Skin epidermis (tissue), 12 donors: ENCODE measurements around the gene IQCE.
A peak's percentile ranks its signal among the peaks of the same experiment; 100 is the strongest.

Source experiments
- H3K27ac ChIP-seq, 21 experiments: fragments of 200-600 bp; sonication (generic) in 11 of 21; one replicate each; pipeline ENCODE4 v1.5.0; 2020; ENCODE audit warnings: mild to moderate bottlenecking in 3 of 21, inconsistent platforms in 2 of 21, moderate library complexity in 2 of 21
- H3K4me3 ChIP-seq, 7 experiments: fragments of 200-600 bp; sonication (generic) in 2 of 7; one replicate each; pipeline ENCODE4 v1.5.0; 2020; ENCODE audit warnings: inconsistent platforms in 2 of 7, mild to moderate bottlenecking in 2 of 7, moderate library complexity in 1 of 7

IQCE gene

DNA sequence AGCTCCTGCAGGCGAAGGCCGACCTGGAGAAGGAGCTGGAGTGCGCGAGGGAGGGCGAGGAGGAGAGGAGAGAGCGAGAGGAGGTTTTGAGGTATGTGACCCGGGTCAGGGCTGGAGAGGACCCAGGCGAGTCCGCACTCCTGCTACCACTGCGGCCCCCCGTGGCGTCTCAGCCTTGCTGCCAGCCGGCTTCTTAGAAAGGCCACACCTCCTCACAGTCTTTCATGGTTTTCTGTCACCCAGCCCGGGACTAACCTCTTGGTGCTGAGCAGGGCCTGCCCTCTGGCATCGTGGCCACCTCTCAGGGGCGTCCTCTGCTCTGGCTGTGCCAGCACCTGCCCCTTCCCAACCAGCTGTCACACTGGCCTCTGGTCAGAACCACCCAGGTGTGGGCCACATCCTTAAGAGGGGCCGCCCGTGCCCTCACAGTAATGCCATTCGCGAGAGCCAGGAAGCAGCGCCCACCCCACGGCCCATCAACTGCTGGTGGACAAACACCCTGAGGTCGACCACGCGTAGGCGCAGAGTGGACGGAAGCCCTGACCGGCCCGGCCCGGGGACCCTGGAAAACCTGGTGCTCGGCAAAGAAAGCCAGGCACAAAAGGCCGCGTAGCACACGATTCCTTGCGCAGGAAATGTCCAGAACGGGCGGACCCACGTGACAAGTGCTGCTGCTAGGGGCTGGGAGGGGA is 34.4 kb downstream of the IQCE start:
- no peak overlapping the region for H3K27ac ChIP-seq
- no peak overlapping the region for H3K4me3 ChIP-seq

DNA sequence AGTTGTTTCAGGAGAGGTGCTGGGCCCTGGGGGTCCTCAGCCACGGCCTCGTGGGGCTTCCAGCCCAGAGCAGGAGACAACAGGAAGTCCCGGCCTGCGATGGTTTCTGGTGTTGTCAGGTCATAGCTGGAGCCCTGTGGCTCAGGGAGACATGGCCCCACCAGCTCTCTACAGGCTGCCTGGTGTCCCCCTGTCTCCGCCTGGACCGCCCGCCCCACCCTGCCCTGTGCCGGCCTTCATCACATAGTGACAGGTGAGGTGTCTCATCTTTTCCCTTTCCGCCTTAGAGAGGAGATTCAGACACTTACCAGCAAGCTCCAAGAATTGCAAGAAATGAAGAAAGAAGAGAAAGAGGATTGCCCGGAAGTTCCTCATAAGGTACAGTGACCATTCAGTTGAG is 35.8 kb downstream of the IQCE start:
- Histone ChIP-seq H3K27ac (no peak overlapping the region), H3K4me3 (no peak overlapping the region)

DNA sequence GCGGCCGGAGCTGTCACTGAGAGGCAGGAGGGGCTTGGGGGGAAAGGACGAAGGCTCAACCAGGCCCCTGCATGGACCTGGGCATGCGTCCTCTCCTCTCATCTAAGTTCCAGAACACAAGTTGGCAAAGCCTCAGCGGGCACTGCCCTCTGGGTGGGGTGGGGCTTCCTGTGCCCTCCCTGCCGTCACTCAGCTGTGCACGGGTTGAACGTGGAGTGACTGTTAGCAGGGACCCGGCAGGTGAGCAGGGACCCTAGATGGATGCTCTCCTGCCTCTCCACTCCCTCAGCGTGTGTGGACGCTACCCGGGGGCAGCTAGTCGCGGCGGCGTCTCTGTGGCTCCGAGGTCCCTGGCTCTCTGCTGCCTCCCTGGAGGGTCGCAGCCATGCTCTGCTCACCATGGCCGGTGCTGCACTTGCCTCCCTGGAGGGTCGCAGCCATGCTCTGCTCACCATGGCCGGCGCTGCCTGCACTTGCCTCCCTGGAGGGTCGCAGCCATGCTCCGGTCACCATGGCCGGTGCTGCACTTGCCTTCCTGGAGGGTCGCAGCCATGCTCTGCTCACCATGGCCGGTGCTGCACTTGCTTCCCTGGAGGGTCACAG is 36.6 kb downstream of the IQCE start:
- Histone ChIP-seq H3K4me3 (no peak overlapping the region), H3K27ac (no peak overlapping the region)

DNA sequence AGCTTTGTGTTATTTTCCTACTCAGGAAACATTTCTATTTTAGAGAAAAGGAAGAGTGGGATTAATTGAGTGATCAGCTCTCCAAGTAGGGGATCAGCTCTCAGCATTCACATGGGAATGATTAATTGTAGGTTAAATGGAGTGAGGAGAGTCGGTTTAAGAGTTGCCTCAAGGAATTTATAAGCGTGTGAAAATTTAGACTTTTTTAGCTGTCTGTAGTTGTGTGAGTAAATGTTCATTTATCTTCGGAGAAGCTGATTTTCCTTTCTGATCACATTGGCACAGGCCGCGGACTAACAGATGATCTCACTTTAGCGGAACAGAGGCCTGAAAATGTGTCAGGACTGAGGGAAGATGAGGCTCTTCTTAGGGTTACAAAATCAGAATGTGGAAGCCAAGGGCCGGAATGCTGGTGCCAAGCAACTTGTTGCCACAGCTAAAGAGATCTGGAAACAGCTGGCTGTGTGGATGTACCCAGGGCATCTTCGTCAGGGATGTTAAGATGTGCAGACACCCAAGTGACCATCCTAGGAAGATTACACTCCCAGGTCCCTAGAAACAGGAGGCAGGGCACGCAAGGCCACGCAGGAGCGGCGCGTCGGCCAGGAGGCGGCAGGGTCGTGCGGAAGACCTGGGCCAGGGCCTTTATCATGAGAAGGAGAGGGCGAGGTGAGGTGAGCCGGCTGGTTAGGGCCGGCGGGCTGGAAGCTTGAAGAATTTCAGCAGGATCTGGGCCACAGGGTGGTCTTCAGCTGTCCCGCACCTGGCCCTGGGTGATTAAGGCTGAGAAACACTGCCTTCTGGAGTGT is 37.9 kb downstream of the IQCE start:
- no peak overlapping the region for H3K27ac ChIP-seq
- no peak overlapping the region for H3K4me3 ChIP-seq

DNA sequence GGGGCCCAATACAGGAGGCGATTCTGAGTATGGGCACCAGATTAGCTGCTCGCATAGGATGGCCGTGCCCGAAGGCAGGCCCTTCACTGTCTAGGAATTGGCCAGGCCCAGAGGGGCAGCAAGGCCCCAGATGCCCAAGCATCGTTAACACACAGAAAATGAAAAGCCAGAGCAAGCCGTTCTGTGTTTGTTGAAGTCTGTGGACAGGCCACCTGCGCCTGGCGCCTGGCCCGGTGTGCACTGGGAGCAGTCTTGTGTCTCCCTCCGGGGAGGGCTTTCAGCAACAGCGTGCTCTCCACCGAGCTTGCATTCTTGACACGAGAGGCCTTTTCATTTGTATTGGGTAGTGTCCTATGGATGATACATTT is 38.5 kb downstream of the IQCE start:
- no peak overlapping the region for H3K4me3 ChIP-seq

DNA sequence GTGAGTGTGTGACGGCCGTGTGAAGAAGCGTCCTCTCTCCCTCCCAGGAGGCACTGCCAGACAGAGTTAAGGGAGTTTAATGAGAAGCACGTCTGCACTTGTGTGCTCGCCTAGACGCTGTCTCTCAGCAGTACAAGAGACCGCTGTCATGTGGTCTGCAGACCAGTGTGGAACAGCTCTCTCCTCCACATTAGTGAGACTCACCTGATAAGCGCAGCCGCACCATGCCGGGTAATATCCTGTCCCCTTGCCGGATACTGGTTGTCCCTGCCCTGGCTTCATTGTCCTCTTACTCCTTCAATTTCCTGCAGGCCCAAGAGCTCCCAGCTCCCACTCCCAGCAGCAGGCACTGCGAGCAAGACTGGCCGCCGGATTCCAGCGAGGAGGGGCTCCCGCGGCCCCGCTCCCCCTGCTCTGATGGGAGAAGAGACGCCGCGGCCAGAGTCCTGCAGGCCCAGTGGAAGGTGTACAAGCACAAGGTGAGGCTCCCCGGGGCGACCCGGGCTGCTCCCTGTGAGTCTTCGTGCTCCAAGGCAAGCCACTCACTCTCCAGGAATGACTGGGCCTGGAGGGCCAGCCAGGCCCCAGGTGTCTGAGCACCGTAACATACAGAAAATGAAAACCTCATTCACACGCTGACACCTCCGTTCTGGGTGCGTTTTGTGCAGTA is 39.5 kb downstream of the IQCE start:
- Histone ChIP-seq H3K27ac (no peak overlapping the region), H3K4me3 (no peak overlapping the region)

More for the DNA sequence above, 38.5 kb downstream of the IQCE start:
- H3K27ac ChIP-seq = no peak overlapping the region

DNA sequence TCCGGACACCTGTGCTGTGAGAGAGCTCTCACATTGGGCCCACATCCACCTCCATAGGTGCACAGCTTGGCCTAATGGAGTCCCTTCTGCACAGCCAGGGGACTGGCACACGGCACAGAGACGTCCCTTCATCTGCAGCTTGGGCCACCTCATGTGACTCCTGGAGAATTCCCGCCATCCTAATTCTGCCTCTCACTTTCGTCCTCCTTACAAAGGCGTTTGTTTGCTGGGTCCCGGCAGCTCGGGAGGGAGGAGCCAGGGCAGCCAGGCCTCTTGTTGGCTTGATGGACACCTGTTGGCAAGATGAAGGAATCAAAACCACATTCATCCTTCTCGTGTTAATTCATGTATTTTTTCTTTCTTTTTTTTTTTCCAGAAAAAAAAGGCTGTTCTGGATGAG is 42.3 kb downstream of the IQCE start:
- Histone ChIP-seq H3K4me3 (no peak overlapping the region), H3K27ac (no peak overlapping the region)

DNA sequence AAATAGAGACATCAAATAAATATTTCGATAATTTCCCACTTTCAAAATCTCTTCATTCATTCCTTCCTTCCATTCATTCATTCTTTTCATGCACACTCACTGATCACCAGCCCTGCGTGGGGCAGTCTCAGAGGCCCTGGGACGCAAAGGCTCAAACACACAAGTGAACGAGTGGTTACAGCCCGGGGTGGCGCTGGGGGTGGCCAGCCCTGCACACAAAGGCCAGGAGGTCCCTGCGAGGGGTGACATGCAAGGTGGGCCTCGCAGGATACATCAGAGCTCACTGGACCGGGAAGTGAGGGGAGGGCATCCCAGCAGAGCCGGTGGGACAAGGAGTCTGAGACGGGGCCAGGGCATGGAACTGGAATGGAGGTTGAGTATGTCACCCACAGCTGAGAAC is 43.1 kb downstream of the IQCE start:
- no peak overlapping the region for H3K27ac ChIP-seq
- H3K4me3 ChIP-seq = no peak overlapping the region

DNA sequence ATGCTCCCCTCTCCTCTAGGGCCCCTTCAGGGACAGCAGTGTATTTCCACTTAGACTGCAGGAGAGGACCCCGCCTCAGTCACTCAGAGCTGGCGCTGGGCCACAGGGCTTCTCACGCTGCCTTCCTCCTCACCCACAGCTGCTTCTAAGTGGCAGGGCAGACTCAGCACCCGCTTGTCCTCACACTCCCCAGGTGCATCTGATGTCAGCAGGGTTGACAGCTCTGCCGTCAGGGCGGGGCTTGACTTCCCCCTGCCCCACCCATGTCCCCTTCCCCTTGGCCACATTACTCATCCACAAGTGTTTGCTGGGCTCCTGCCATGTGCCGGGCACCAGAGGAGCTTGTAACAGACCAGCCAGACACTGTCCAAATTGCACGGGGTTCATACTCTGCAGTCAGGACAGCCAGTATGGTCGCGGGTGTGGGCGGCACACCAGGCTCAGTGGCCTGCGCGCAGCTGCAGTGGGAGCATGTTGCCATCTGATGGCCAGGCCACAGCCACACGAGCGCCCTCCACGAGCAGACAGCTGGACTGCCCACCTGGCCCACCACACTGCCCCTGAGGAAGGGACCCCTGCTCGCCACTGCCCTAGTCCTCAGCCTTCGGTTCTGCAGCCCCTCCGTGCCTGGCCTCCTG is 43.7 kb downstream of the IQCE start:
- no peak overlapping the region for H3K4me3 ChIP-seq
- no peak overlapping the region for H3K27ac ChIP-seq

DNA sequence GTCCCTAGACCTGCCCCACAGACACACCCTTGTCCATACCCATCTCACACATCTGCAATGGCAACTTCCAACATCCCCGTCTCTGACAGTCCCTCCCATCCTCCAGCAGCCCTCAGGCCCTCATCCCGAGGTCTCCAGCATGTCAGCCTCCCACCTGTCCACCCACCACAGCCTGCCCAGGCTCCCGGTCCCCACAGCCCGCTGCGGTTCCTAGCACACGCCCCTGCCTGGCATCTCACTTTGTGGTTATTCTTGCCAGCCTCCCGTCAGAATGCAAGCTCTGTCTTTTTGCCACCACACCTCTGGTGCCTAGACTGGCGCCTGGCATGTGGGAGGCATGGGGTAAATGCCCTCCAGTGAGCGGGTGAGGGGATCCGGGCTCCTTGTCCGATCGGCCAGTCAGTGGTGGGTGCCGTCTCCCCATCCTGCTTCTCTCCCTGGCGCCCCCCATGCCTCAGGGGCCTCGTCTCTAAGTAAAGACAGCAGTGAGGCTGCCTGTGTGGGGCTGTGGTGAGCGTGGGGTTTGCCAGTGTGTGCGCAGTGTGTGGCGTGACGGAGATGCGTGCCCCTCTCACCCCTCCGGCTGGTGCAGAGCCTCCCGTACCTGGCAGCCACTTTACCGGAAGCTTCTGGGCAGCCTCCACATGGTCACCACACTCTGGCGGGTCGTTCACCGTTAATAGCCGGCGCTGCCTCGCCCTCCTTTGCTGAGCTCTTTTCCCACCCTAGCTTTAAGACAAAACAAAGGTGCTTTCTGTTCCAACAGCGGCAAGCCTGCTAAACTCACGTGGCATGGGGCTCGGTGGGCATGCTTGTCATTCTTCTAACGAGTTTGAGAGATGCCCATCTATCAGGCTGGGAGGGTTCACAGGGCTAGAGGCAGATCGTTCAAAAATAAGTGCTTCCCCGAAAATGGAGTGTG is 44.5 kb downstream of the IQCE start:
- no peak overlapping the region for H3K4me3 ChIP-seq
- H3K27ac ChIP-seq = no peak overlapping the region

DNA sequence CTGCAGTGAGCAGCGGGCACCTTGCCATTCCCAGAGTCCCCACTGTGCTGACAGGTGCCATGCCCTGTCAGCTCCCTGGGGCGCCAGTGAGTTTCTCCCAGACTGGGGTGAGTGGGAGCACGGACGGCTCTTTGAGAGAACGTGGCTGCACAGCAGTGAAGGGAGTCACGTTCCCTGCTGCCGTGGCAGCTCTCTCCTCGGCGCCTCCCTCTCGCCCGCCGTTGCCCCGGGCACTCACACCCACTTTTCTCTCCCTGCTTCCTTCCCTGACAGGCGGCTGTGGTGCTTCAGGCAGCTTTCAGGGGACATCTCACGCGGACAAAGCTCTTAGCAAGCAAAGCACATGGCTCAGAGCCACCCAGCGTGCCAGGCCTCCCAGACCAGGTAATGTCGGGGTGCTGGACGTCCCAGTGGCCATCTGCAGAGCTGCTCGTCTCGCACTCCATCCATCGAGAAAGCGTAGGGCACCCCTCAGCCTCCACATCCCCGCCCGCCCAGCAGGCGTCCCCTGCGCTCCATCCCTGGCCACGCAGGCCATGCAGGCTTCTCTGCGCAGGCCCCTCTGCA is 45.9 kb downstream of the IQCE start:
- no peak overlapping the region for H3K27ac ChIP-seq

DNA sequence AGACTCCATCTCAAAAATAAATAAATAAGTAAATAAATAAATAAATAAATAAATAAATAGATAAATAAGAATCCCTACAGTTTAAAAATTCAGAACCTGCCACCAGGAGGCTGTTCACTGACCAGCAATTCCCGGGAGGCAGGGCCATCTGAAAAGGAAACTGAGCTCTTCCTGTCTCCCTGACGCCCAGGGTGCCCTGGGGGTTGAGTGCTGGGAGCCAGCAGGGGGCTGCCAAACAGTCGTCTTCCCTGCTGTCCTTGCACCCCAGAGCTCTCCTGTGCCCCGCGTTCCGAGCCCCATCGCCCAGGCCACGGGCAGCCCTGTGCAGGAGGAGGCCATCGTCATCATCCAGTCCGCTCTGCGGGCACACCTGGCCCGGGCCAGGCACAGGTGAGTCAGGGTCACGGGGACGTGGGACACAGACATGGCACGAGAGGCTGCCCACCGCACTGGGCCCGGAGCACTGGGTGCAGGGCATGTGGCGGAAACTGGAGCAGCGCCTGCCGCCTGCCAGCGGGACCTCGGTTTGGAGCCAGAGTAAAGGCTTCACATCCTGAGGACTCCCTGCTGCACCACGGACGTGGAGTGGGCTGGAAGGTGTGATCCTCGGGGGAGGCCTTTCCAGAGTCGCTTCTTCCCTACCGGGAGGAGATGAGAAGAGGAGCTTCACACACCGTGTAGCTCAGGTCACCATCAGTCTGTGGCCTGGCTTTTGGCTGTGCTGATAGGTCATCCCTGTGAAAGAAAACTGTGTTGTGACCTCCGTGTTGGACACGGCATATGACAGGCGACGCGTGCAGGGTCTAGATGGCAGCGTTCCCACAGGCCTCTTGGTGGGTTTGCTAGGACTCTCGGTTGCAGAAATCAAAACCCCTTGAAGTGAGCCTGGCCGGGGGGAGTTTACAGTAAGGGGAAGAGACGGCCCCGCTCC is 47.1 kb downstream of the IQCE start:
- Histone ChIP-seq H3K4me3 (no peak overlapping the region), H3K27ac (peak overlapping the region in 4 of 21 experiments; percentile 62 to 87 (median 83))

More for the DNA sequence above, 45.9 kb downstream of the IQCE start:
- no peak overlapping the region for H3K4me3 ChIP-seq

DNA sequence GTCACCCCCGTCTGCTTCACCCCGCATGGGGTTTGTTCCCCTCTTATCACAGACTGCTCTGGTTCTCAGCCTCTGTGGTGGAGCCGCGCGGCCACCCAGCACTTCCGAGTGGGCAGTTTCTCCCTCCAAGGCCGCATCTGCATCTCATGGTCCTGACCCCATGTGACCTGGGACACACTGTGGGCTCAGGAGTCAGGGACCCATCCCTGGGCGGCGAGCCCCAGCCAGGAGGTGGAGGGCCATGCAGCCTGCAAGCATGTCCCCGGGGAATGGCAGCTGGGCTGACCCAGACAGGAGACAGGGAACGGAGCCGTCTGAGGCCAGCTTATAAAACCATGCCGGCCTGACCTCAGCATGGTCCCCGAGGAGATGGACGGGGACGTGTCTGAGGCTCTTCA is 47.8 kb downstream of the IQCE start:
- no peak overlapping the region for H3K4me3 ChIP-seq
- peak overlapping the region in 15 of 21 experiments; percentile 14 to 87 (median 77) for H3K27ac ChIP-seq

DNA sequence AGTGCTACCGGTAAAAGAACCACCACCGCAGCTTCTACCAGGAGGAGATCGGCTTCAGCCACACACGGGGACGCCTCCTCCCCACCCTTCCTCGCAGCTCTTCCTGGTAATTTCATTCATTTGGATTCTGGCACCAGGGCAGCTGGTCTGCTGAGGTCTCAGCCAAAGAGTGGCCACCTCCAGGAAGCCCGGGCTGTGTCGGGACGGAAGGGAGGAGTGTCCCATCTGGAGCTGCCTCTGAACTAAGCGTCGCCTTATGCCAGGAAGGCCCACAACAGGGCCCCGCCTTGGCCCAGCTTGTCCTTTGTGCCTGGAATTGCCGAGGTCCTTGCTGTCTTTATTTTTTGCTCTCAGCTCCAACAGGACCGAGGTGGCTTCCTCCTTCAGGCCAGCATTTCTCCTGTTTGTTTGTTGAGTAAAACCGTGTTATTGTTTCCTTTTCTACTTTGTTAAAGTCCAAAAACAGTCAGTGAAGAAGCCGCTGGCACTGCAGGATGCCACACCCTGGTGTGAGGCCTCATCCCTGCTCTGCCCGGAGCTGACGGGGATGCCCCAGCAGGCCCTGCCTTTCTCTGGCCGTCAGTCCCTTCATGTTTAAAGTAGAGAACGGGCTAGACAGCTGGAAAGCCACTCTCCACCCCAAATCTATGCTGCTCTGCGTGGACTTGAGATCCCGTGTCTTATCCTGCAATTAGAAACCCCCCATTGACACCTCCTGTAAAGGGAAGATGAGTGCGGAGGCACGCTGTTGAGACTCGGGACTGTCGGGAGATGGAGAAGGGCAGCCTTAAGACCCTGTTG is 48.5 kb downstream of the IQCE start:
- no peak overlapping the region for H3K4me3 ChIP-seq
- peak overlapping the region in 19 of 21 experiments; percentile 6 to 87 (median 75) for H3K27ac ChIP-seq

DNA sequence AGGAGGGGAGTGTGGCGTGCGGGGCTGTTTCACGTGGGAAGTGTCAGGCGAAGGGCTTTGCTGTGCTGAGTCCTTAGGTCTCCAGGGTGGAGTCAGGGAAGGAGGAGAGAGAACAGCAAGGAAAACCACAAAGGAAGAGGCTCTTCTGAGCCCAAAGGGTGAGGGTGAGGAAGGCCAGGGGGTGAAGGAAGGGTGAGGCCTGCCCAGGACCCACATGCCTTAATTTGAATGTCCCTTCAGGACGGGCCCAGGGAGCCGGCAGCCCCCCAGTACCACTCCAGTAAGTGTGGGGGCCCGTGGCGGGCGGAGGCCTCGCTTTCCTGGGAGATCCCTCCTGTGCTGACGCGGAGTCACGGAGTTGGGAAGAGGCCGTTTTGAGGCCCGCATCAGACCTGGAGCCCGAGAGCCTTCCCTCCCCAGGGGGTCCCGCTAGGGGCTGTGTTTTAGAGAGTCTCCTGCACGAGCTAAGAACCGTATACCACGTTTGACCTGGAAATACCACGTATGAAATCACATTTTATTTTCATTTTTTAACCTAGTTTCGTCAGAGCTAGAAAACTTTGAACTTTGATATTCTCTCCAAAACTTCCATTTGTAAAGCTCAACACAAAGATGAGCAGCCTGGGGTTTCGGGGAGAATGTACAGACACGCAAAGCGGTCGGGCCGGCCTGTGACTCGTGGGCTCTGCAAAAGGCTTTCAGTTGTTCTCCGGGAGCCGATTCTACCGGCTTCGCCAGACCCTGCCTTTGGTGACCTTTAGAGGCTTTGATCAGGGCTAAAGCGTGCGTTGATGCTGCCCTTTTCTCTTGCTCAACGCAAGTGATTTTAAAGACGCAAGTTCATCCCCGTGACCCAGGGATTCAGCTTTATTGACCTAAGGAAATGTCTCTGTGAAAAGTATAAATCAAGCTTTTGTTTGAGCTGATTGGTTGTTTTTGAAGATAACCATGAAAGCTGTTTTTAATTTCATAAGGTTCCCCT is 49.4 kb downstream of the IQCE start:
- Histone ChIP-seq H3K27ac (peak overlapping the region in 19 of 21 experiments; percentile 6 to 87 (median 75)), H3K4me3 (no peak overlapping the region)
